Measurements from ENCODE around the gene MAB21L4. TPM values are rescaled to one million over a fixed set of nuclear protein-coding genes. Genes with fewer than 3 reads are reported as not detected.

Gene MAB21L4
- total RNA-seq, 1 donor from 2014 or later: not detected

DNA sequence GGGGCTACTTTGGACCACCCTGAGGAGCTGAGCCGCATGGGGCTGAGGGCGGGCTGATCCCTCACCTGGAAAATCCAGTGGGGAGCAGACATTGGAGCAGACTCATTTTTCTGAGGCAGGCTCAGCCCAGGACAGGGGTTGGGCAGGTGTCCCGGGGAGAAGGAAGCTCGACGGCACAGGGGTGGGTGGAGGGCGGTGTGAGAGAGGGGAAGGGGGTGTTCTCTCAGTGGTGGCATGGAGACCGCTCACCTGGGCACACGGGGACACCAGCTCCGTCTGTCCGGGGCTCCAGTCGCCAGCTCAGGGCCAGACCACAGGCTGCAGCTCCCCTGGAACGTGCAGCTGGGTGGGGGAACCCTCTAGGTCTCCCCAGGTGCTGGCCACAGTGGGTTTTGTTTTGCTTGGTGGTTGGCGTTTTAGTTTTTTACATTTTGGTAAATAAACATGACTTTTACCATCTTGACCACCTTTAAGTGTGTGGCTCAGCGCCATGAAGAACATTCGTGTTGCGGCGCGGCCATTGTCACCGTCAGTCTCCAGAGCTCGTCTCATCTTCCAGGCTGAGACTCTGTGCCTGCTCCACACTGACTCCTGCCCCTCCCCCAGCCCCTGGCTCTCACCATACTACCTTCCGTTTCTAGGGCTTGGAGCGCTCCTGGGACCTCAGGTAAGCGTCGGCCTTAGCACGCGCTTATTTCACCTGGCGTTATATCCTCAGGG, 4.3 kb upstream of the MAB21L4 start:
- no peaks in the 10 kb centered on the region for H3K36me3 Mint-ChIP-seq (ENCODE audit: low read depth)
- H3K27ac Mint-ChIP-seq: no peak overlapping the region
- intact Hi-C loops (cut with micrococcal nuclease): no loop called here
- DNase-seq (ENCODE audit: low spot score): no peak
- no peaks in the 10 kb centered on the region for H3K4me1 Mint-ChIP-seq (ENCODE audit: low read depth)
- no peak overlapping the region for H3K4me3 Mint-ChIP-seq
- H3K9me3 Mint-ChIP-seq: no peaks in the 10 kb centered on the region
- H3K27me3 Mint-ChIP-seq (ENCODE audit: insufficient read depth): no peaks in the 10 kb centered on the region

DNA sequence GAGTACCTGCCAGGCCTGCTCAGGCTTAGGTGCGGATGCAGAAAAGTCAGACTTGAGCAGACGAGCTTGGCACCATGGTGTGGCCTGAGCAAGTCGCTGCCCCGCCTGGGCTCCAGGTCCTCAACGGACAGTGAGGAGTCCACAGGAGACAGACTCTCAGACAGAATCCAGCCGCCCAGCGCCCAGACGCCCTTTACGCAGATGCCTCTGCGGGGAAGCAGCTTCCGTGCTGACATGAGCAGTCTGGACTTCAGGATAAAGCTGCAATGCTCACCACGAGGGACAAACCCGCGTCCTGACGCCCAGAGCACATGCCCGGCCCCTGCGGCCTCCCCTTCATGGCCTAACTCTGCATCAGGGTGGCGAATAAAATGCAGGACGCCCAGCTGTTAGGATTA, 3.5 kb upstream of the MAB21L4 start:
- Mint-ChIP-seq H3K9me3 (no peaks in the 10 kb centered on the region), H3K36me3 (ENCODE audit: low read depth) (no peaks in the 10 kb centered on the region), H3K4me3 (no peak overlapping the region), H3K4me1 (ENCODE audit: low read depth) (no peaks in the 10 kb centered on the region), H3K27ac (no peak overlapping the region), H3K27me3 (ENCODE audit: insufficient read depth) (no peaks in the 10 kb centered on the region)
- no peak for DNase-seq (ENCODE audit: low spot score)
- intact Hi-C loops (cut with micrococcal nuclease): no loop called here

DNA sequence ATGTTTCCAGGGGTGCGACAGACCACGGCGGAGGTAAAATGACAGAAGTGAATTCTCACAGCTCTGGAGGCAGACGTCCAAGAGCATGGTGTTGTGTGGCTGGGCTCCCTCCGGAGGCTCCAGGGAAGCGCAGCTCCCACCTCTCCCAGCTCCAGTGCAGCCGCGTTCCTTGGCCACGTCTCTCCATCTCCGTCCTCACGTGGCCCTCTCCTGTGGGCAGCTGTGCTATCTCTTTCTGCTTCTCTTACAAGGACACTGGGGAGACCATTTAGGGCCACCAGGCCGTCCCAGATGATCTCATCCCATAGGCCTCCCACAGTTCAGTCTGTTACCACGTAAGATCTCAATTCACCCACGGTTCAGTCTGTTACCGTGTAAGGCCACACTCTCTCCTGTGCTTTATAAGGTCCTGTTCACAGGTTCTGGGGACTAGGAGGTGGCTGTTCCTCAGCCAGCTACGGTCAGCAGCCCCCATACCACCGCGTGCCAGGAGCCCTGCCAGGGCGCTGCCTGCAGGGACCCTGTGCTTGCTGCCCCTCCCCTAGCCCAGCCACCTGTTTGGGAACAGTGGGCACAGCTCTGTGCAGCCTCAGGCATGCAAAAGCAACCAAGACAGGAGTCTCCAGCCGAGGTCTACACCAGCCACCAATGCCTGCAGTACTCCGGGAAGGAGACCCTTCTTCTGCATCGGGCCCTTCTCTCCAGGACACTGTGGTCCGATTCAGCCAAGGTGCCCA, 2.9 kb upstream of the MAB21L4 start:
- H3K4me1 Mint-ChIP-seq (ENCODE audit: low read depth): no peaks in the 10 kb centered on the region
- H3K27me3 Mint-ChIP-seq (ENCODE audit: insufficient read depth): no peaks in the 10 kb centered on the region
- intact Hi-C loops (cut with micrococcal nuclease): no loop called here
- H3K4me3 Mint-ChIP-seq: no peak overlapping the region
- no peak for DNase-seq (ENCODE audit: low spot score)
- no peak overlapping the region for H3K27ac Mint-ChIP-seq
- no peaks in the 10 kb centered on the region for H3K36me3 Mint-ChIP-seq (ENCODE audit: low read depth)
- no peaks in the 10 kb centered on the region for H3K9me3 Mint-ChIP-seq

DNA sequence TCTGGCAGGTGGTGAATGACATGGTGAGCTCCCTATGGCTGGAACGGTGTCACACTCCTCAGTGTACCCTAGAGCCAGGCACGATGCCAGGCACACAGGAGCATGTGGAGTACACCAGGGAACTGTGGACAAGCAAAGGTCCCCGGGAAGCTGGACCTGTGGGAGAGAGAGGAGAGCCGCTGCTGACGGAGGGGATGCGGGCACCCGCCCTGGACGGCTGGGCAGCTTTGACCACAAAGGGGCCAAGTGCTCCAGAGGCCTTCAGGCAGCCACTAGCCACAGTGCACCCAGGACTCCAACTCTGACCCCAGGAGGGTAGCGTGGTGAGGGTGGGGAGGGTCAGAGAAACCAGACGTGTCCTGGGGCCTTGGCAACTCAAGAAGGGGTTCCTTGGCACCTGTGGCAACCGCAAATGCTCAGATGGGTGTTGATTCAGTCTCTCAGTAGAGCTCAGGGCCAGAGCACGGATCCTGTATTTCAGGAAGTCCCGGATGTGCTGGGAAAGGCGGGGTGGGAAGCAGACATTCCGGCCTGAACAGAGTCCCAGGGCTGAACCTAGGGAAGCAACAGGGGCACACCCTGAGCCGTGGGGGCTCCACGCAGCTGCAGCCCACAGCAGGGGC, 2.3 kb upstream of the MAB21L4 start:
- H3K36me3 Mint-ChIP-seq (ENCODE audit: low read depth): no peaks in the 10 kb centered on the region
- H3K4me1 Mint-ChIP-seq (ENCODE audit: low read depth): no peaks in the 10 kb centered on the region
- H3K4me3 Mint-ChIP-seq: no peak overlapping the region
- intact Hi-C loops (cut with micrococcal nuclease): no loop called here
- H3K9me3 Mint-ChIP-seq: no peaks in the 10 kb centered on the region
- DNase-seq (ENCODE audit: low spot score): no peak
- no peaks in the 10 kb centered on the region for H3K27me3 Mint-ChIP-seq (ENCODE audit: insufficient read depth)
- no peak overlapping the region for H3K27ac Mint-ChIP-seq

DNA sequence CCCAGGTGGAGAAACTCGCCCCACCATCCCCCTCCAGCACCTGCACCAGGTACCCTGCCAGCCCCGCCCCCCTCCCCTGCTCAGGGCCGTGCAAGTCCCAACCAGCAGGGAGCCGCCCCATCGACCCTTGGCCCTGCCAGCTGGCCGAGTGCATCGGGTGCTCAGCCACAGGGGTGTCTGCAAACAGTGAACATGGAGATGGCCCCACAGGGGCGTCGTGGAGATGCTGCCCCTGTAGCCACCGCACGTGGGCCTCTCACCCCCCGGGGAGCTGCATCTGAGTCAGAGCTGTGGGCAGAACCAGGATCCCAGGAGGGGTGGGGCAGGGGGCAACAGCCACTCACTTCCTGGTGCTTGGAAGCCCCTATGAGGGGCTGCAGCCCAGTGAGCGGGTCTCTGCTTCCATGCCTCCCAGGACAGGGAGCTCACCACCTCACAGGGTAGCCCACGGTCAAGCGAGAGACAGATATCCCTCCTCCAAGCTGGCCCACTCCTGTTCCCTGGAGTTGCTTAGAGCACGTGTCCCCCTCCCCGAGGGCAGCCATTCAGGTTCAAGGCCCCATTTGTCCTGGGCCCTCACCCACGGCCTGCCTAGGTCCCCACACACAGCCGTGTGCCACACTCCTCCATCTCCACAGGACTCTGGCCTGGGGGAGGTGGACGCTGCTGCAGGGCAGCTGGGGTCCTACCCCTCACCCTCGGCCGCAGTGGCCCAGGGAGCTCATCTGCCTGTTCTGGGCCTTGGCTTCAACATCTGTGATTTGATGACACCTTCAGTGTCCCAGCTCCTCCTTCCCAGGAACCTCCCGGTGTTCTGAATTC, 1.1 kb upstream of the MAB21L4 start:
- Mint-ChIP-seq H3K9me3 (no peaks in the 10 kb centered on the region), H3K36me3 (ENCODE audit: low read depth) (no peaks in the 10 kb centered on the region), H3K27ac (no peak overlapping the region), H3K4me3 (no peak overlapping the region), H3K4me1 (ENCODE audit: low read depth) (no peaks in the 10 kb centered on the region), H3K27me3 (ENCODE audit: insufficient read depth) (no peaks in the 10 kb centered on the region)
- intact Hi-C loops (cut with micrococcal nuclease): no loop called here
- DNase-seq (ENCODE audit: low spot score): no peak

DNA sequence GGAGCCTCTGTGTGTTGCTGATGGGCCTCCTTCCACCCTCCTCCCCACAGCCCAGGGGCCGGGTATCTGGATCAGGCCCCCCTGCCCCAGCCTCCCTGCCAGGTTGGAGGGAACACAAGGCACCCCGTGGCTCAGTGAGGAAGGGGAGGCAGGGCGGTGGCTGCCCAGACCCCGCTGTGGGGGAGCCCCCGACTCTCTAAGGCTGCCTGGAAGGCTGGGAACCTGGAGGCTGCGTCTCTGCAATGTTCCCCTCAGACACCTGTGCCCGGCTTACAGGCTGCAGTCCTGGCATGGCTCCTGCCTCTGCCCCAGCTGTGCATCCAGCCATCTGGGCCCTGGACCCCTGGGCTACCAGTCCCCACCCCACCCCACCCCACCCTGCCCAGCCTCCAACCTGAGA, 438 bp upstream of the MAB21L4 start:
- no peaks in the 10 kb centered on the region for H3K9me3 Mint-ChIP-seq
- H3K27ac Mint-ChIP-seq: no peak overlapping the region
- no peak overlapping the region for H3K4me3 Mint-ChIP-seq
- intact Hi-C loops (cut with micrococcal nuclease): no loop called here
- DNase-seq (ENCODE audit: low spot score): no peak
- H3K4me1 Mint-ChIP-seq (ENCODE audit: low read depth): no peaks in the 10 kb centered on the region
- no peaks in the 10 kb centered on the region for H3K36me3 Mint-ChIP-seq (ENCODE audit: low read depth)
- no peaks in the 10 kb centered on the region for H3K27me3 Mint-ChIP-seq (ENCODE audit: insufficient read depth)

DNA sequence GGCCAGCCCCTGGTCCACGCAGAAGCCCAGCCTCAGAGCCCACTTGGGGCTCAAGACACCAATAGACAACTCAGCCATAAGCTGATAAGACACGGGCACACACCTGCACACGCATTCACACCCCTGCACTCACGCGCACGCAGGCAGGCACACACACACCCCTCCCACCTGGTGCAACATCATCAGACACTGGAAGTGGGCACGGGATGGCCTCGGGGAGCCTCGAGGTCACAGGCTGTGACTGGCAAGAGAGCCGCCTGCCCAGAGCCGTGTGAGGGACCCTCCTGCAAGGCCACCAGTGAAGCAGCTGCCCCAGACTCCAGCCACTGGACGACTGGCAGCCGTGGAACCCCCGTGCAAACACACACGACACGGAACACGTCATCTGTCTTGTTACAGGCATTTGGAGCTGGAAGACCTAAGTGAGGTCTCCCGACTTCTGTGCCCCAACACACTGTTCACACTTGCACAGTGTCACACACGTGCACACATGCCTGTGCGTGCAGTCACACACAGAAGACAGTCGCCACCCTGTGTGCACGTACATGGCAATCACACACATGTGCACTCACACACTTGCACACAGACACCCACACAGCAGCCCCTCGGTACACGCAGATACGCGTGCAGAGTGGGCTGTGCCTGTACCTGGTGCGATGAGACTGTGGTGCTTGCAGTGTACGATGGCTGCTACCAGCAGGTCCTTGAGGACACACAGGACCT, 959 bp downstream of the MAB21L4 start:
- no peaks in the 10 kb centered on the region for H3K4me1 Mint-ChIP-seq (ENCODE audit: low read depth)
- no peaks in the 10 kb centered on the region for H3K9me3 Mint-ChIP-seq
- no peak overlapping the region for H3K27ac Mint-ChIP-seq
- intact Hi-C loops (cut with micrococcal nuclease): no loop called here
- no peak for DNase-seq (ENCODE audit: low spot score)
- no peaks in the 10 kb centered on the region for H3K27me3 Mint-ChIP-seq (ENCODE audit: insufficient read depth)
- H3K36me3 Mint-ChIP-seq (ENCODE audit: low read depth): no peaks in the 10 kb centered on the region
- no peak overlapping the region for H3K4me3 Mint-ChIP-seq

DNA sequence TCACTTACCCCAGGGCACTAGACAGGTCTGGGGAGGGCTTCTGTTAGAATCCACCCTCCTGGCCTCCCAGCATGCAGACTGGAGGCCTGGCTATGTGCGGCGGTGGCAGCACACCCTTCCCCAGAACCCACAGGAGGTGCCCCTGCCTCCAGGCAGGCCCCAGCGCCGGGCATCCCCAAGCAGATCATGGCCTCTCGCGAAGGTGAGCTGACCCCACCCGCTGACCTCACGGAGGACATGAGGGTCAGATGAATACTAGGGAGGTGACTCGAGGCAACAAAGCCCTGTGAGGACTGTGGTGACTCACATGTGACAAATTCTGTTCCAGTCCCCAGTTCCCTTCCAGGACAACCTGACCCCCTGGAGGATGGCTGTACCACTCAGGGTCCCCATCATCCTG, 1.9 kb downstream of the MAB21L4 start:
- H3K4me3 Mint-ChIP-seq: no peak overlapping the region

DNA sequence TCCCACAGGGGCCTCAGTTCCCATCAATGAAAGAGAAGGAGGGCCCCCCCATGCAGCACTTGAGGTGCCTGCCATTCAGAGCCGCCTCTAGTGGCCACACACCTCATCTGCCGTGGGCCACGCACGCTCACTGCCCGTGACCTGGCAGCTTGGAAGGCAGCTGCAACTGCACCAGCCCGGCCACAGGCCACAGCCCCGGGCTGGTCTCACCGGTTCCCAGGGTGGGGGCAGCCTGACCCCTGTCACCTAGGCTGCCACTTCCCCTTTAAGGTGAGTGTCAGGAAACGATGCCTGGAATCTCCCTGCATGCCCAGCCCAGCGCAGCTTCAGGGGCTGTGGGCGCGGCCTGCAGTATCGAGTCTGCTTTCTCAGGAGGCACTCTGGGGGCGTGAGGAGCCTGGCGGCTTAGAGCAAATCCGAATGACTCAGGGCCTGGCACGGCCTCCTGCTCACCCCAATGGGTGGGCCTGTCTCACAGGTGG, 2.6 kb downstream of the MAB21L4 start:
- no peaks in the 10 kb centered on the region for H3K9me3 Mint-ChIP-seq
- no peaks in the 10 kb centered on the region for H3K4me1 Mint-ChIP-seq (ENCODE audit: low read depth)
- H3K27me3 Mint-ChIP-seq (ENCODE audit: insufficient read depth): no peaks in the 10 kb centered on the region
- no peaks in the 10 kb centered on the region for H3K36me3 Mint-ChIP-seq (ENCODE audit: low read depth)
- DNase-seq (ENCODE audit: low spot score): peak; percentile 16
- peak overlapping the region; percentile 80 for H3K27ac Mint-ChIP-seq
- no peak overlapping the region for H3K4me3 Mint-ChIP-seq
- intact Hi-C loops (cut with micrococcal nuclease): no loop called here

More for the DNA sequence above, 1.9 kb downstream of the MAB21L4 start:
- Mint-ChIP-seq H3K4me1 (ENCODE audit: low read depth) (no peaks in the 10 kb centered on the region), H3K27me3 (ENCODE audit: insufficient read depth) (no peaks in the 10 kb centered on the region), H3K27ac (no peak overlapping the region), H3K9me3 (no peaks in the 10 kb centered on the region), H3K36me3 (ENCODE audit: low read depth) (no peaks in the 10 kb centered on the region)
- no peak for DNase-seq (ENCODE audit: low spot score)
- intact Hi-C loops (cut with micrococcal nuclease): no loop called here

DNA sequence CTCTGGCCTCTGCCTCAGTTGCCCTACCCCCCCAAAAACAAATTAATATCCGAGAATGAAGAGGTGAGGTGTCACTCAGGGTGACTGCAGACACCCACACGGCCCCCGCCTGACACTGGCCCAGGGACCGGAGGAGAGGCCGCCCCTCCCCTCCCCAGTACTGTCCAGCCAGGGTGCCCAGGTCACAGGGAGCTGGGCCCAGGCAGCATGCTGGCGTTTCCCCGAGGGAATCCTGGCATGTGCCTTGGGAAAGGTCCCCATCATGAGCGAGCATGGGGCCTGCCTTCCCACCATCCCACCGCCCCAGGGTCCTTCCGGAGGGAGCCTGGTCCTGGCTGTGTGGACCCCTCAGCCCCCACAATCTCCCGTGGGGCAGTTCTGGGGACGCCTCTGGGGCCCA, 3.0 kb downstream of the MAB21L4 start:
- H3K4me1 Mint-ChIP-seq (ENCODE audit: low read depth): no peaks in the 10 kb centered on the region
- no peaks in the 10 kb centered on the region for H3K27me3 Mint-ChIP-seq (ENCODE audit: insufficient read depth)
- DNase-seq (ENCODE audit: low spot score): no peak
- intact Hi-C loops (cut with micrococcal nuclease): no loop called here
- no peak overlapping the region for H3K27ac Mint-ChIP-seq
- H3K9me3 Mint-ChIP-seq: no peaks in the 10 kb centered on the region
- H3K36me3 Mint-ChIP-seq (ENCODE audit: low read depth): no peaks in the 10 kb centered on the region
- no peak overlapping the region for H3K4me3 Mint-ChIP-seq

DNA sequence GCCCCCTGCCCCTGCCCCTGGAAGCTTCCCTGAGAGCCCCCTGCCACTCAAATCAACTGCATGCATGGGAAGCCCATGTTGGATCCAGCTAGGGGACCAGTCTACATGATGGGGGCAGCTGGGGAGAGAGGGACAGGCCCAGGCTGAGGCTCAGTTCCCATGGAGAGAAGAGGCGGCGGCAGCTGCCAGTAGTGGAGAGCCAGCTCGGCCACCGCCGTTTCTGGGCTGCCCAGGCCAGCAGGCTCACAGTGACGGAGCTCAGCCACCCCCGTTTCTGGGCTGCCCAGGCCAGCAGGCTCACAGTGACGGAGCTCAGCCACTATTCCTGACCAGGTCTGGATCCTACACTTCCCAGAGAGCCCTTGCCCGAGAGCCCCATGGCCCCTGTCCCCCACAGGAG, 3.6 kb downstream of the MAB21L4 start:
- no peak overlapping the region for H3K4me3 Mint-ChIP-seq
- H3K36me3 Mint-ChIP-seq (ENCODE audit: low read depth): no peaks in the 10 kb centered on the region
- H3K27ac Mint-ChIP-seq: no peak overlapping the region
- no peaks in the 10 kb centered on the region for H3K27me3 Mint-ChIP-seq (ENCODE audit: insufficient read depth)
- H3K4me1 Mint-ChIP-seq (ENCODE audit: low read depth): no peaks in the 10 kb centered on the region
- DNase-seq (ENCODE audit: low spot score): no peak
- H3K9me3 Mint-ChIP-seq: no peaks in the 10 kb centered on the region
- intact Hi-C loops (cut with micrococcal nuclease): no loop called here
